MM.1S (cell line): ENCODE measurements around the gene CNKSR3.

ENCODE experiments used
- DNase-seq: peaks from one replicate; pipeline ENCODE4 v3.0.0-alpha.2; 2015
- H2AFZ ChIP-seq: fragments of 300-600 bp; sonication (generic); 2 replicates; pipeline ENCODE4 v1.6.0; 2016; ENCODE audit warnings: antibody characterized with exemption, low read length
- H3F3A ChIP-seq: fragments of 300-600 bp; sonication (generic); 2 replicates; pipeline ENCODE4 v1.6.1; 2016; ENCODE audit warnings: mild to moderate bottlenecking, antibody characterized with exemption, low read length, moderate library complexity, mixed read lengths; ENCODE audit not compliant: insufficient read depth
- H3K27ac ChIP-seq: fragments of 300-600 bp; sonication (generic); 2 replicates; pipeline ENCODE4 v1.5.1; 2016; ENCODE audit warnings: mild to moderate bottlenecking, low read length
- H3K27me3 ChIP-seq: fragments of 300-600 bp; sonication (generic); replicated peaks from 2 replicates; pipeline ENCODE4 v1.6.0; 2016; ENCODE audit warnings: low read length; ENCODE audit not compliant: insufficient read depth
- H3K36me3 ChIP-seq: fragments of 300-600 bp; sonication (generic); replicated peaks from 2 replicates; pipeline ENCODE4 v1.6.1; 2016; ENCODE audit warnings: mild to moderate bottlenecking, low read length, mixed read lengths; ENCODE audit not compliant: insufficient read depth
- H3K4me1 ChIP-seq: fragments of 300-600 bp; sonication (generic); 2 replicates; pipeline ENCODE4 v1.6.1; 2016; ENCODE audit warnings: low read length, mixed read lengths
- H3K4me2 ChIP-seq: fragments of 300-600 bp; sonication (generic); 2 replicates; pipeline ENCODE4 v1.6.0; 2016; ENCODE audit warnings: low read depth, low read length
- H3K4me3 ChIP-seq: fragments of 300-600 bp; sonication (generic); 2 replicates; pipeline ENCODE4 v1.5.1; 2016; ENCODE audit warnings: low read length, mixed read lengths
- H3K79me2 ChIP-seq: fragments of 300-600 bp; sonication (generic); 2 replicates; pipeline ENCODE4 v1.6.1; 2016; ENCODE audit warnings: mixed run types, low read length, mixed read lengths
- H3K9ac ChIP-seq: fragments of 300-600 bp; sonication (generic); 2 replicates; pipeline ENCODE4 v1.6.1; 2016; ENCODE audit warnings: low read length, mixed read lengths
- H3K9me2 ChIP-seq: fragments of 300-600 bp; sonication (generic); replicated peaks from 2 replicates; pipeline ENCODE4 v1.6.1; 2016; ENCODE audit warnings: mild to moderate bottlenecking, low read length, mixed read lengths; ENCODE audit not compliant: insufficient read depth
- H3K9me3 ChIP-seq: fragments of 300-600 bp; sonication (generic); replicated peaks from 2 replicates; pipeline ENCODE4 v1.6.1; 2016; ENCODE audit warnings: mild to moderate bottlenecking, low read length, mixed read lengths; ENCODE audit not compliant: insufficient read depth
- H4K20me1 ChIP-seq: fragments of 300-600 bp; sonication (generic); 2 replicates; pipeline ENCODE4 v1.6.1; 2016; ENCODE audit warnings: mild to moderate bottlenecking, low read length, moderate library complexity, mixed read lengths; ENCODE audit not compliant: insufficient read depth
- EZH2 ChIP-seq: fragments of 300-600 bp; sonication (generic); optimal IDR thresholded peaks from 2 replicates; pipeline ENCODE3; 2017; ENCODE audit warnings: low read depth, mild to moderate bottlenecking, antibody characterized with exemption, low read length, mixed read lengths
- EZH2phosphoT487 ChIP-seq: fragments of 300-600 bp; sonication (generic); IDR thresholded peaks from 2 replicates; pipeline ENCODE4 v1.6.1; 2018; ENCODE audit warnings: antibody characterized with exemption, low read length
- TF ChIP-seq, protein P1 (sequence below): fragments of 300-600 bp; sonication (generic); IDR thresholded peaks from 2 replicates; pipeline ENCODE4 v1.5.1; 2016; ENCODE audit warnings: antibody characterized with exemption, low read length, mixed read lengths

The CNKSR3 gene

DNA sequence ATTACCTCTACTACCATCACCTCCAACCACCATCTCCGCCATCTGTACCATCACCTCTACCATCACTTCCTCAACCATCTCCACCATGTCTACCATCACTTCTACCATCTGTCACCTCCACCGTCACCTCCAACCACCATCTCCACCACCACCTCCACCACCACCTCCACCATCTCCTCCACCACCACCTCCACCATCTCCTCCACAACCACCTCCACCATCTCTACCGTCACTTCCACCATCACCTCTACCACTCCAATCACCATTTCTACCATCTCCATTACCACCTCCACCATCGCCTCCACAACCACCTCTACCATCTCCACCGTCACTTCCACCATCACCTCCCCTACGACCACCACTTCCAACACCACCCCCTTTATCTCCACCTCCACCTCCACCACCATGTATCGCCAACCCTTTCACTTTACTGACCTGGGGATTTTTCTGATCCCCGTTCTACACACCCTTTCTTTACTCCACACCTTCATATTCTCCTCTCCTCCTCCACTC lies 156.2 kb downstream of the CNKSR3 start:
- Histone ChIP-seq H3K4me1 (no peaks in the 10 kb centered on the region), H4K20me1 (no peaks in the 10 kb centered on the region), H3K9ac (no peak overlapping the region), H3K27ac (no peak overlapping the region), H3K4me3 (no peak overlapping the region), H3K36me3 (no peaks in the 10 kb centered on the region), H2AFZ (no peak overlapping the region), H3K4me2 (no peak overlapping the region), H3F3A (no peaks in the 10 kb centered on the region), H3K27me3 (no peaks in the 10 kb centered on the region), H3K9me3 (no peaks in the 10 kb centered on the region), H3K79me2 (no peaks in the 10 kb centered on the region), H3K9me2 (no peaks in the 10 kb centered on the region)
- no peak for TF ChIP-seq EZH2phosphoT487
- no peak for TF ChIP-seq EZH2
- TF ChIP-seq, protein P1, sequence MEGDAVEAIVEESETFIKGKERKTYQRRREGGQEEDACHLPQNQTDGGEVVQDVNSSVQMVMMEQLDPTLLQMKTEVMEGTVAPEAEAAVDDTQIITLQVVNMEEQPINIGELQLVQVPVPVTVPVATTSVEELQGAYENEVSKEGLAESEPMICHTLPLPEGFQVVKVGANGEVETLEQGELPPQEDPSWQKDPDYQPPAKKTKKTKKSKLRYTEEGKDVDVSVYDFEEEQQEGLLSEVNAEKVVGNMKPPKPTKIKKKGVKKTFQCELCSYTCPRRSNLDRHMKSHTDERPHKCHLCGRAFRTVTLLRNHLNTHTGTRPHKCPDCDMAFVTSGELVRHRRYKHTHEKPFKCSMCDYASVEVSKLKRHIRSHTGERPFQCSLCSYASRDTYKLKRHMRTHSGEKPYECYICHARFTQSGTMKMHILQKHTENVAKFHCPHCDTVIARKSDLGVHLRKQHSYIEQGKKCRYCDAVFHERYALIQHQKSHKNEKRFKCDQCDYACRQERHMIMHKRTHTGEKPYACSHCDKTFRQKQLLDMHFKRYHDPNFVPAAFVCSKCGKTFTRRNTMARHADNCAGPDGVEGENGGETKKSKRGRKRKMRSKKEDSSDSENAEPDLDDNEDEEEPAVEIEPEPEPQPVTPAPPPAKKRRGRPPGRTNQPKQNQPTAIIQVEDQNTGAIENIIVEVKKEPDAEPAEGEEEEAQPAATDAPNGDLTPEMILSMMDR, result no peak
- no peak for DNase-seq

DNA sequence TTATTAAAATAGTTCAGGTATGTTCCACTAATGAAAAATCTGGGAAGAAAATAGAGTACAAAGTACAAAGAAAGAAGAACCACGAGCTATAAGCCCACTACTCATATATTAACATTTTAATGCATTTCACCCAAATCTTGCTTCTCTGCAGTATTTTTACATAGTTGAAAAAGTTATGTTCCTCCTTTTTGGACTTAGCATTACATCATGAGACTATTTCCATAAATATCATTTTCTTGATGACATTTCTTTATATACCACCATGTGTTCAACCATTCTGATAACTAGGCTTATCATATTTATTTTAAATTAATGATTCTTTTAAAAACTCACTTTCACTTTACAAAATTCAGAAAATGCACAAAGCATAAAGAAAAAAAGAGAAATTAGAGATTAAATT lies 156.9 kb downstream of the CNKSR3 start:
- no peaks in the 10 kb centered on the region for H4K20me1 ChIP-seq
- no peaks in the 10 kb centered on the region for H3K36me3 ChIP-seq
- no peak overlapping the region for H3K27ac ChIP-seq
- H3K9me2 ChIP-seq, result no peaks in the 10 kb centered on the region
- no peaks in the 10 kb centered on the region for H3K79me2 ChIP-seq
- H3K4me3 ChIP-seq, result no peak overlapping the region
- H3F3A ChIP-seq, result no peaks in the 10 kb centered on the region
- no peaks in the 10 kb centered on the region for H3K27me3 ChIP-seq
- DNase-seq, result no peak
- H3K4me1 ChIP-seq, result no peaks in the 10 kb centered on the region
- H3K4me2 ChIP-seq, result no peak overlapping the region
- no peaks in the 10 kb centered on the region for H3K9me3 ChIP-seq
- no peak overlapping the region for H3K9ac ChIP-seq
- no peak for TF ChIP-seq EZH2
- TF ChIP-seq, protein P1, result no peak
- TF ChIP-seq EZH2phosphoT487, result no peak
- H2AFZ ChIP-seq, result no peak overlapping the region

DNA sequence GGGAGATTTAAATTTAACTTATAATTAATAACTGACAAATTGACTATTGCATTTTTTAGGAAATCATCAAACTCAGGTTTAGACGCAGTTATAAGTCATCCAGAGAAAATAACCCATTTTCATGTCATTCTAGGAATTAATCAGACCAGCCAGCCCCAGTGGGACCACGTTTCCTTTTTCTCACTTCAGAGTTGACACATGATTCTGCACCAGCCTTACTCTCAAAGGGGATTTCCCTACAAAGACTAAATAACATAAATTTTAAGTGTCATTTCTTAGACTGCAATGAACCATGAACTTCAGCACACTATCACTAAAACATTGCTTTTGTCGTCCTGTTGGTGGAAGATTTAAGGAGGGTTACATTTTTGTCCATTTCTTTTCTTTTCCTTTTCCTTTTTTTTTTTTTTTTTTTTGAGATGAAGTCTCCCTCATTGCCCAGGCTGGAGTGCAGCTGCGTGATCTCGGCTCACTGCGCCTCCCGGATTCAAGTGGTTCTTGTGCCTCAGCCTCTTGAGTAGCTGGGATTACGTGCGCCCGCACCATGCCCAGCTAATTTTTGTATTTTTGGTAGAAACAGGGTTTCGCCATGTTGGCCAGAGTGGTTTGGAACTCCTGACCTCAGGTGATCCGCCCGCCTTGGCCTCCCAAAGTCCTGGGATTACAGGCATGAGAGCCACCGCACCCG lies 157.4 kb downstream of the CNKSR3 start:
- DNase-seq, result no peak
- H3K4me3 ChIP-seq, result no peak overlapping the region
- TF ChIP-seq EZH2, result no peak
- no peak for TF ChIP-seq EZH2phosphoT487
- TF ChIP-seq, protein P1, result no peak
- H3K27ac ChIP-seq, result no peak overlapping the region
- H3K9me2 ChIP-seq, result no peaks in the 10 kb centered on the region
- no peak overlapping the region for H3K9ac ChIP-seq
- no peaks in the 10 kb centered on the region for H3K79me2 ChIP-seq
- H3K36me3 ChIP-seq, result no peaks in the 10 kb centered on the region
- no peaks in the 10 kb centered on the region for H3K9me3 ChIP-seq
- no peaks in the 10 kb centered on the region for H4K20me1 ChIP-seq
- no peaks in the 10 kb centered on the region for H3F3A ChIP-seq
- no peaks in the 10 kb centered on the region for H3K4me1 ChIP-seq
- H2AFZ ChIP-seq, result no peak overlapping the region
- H3K4me2 ChIP-seq, result no peak overlapping the region
- H3K27me3 ChIP-seq, result no peaks in the 10 kb centered on the region
